SK-N-SH (cell line): ENCODE data around the gene PROCR.

Experiments
- CTCF ChIP-seq: fragments of 200-600 bp; sonication (generic); IDR thresholded peaks from 2 replicates; pipeline ENCODE4 v1.6.1; 2017; ENCODE audit warnings: antibody characterized with exemption, mild to moderate bottlenecking, moderate library complexity
- ELF1 ChIP-seq: IDR thresholded peaks from 2 replicates; pipeline ENCODE4 v1.4.0; 2012
- GATA2 ChIP-seq: sonication (generic); formaldehyde crosslinking; IDR thresholded peaks from 2 replicates; pipeline ENCODE4 v1.5.0; 2020; ENCODE audit warnings: mild to moderate bottlenecking, missing genetic modification reagents
- JUND ChIP-seq: IDR thresholded peaks from 2 replicates; pipeline ENCODE4 v1.4.0; 2012
- MXI1 ChIP-seq: IDR thresholded peaks from 2 replicates; pipeline ENCODE4 v1.6.1; 2012; ENCODE audit warnings: mild to moderate bottlenecking, low read depth, low read length, improper control_type of control experiment
- TEAD4 ChIP-seq: IDR thresholded peaks from 2 replicates; pipeline ENCODE4 v1.4.0; 2012; ENCODE audit warnings: mild to moderate bottlenecking, borderline replicate concordance; ENCODE audit not compliant: insufficient read depth
- ZBTB33 ChIP-seq: IDR thresholded peaks from 2 replicates; pipeline ENCODE4 v1.4.0; 2012; ENCODE audit warnings: low read depth, borderline replicate concordance

- TF ChIP-seq CTCF = no peak
- no peak for TF ChIP-seq JUND
- TF ChIP-seq GATA2 = no peak
- no peak for TF ChIP-seq MXI1
- no peak for TF ChIP-seq ELF1
- no peak for TF ChIP-seq TEAD4
- no peak for TF ChIP-seq ZBTB33
Measured at GRCh38 chr20:35156978-35157377, 14.9 kb upstream of the PROCR start.
